ENCODE data around the gene FKBP6.
"Not testable (repeated sequence)": the region's sequence is repeated elsewhere in the genome, so short reads cannot be mapped to it uniquely, and the experiment has no call there.

The FKBP6 gene

GRCh38 chr7:73356159-73356558 lies 28.2 kb downstream of the FKBP6 start:
- DNase-seq (ENCODE audit: low read depth): no peak

DNA sequence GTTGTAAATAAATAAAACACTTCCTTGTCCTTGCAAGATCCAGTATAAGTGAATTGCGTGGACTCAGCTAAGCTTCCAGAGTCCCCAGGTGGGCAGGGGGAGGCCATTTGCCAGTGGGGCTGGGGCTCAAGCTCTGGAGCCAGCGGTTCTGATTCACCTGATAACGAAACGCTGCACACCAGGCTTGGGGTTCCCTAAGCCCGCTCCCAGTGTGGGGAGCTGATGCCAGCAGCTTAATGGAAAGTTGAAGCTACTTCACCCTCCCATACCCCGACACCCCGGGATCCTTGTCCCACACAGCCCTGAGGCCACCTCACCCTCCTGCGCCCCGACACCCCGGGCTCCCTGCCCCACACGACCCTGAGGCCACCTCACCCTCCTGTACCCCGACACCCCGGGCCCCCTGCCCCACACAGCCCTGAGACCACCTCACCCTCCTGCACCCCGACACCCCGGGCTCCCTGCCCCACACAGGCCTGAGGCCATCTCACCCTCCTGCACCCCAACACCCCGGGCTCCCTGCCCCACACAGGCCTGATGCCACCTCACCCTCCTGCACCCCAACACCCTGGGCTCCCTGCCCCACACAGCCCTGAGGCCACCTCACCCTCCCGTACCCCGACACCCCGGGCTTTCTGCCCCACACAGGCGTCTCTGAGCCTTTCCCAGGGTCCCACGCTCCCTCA lies 30.8 kb downstream of the FKBP6 start:
- DNase-seq (ENCODE audit: low read depth): no peak

- no peak for DNase-seq (ENCODE audit: low read depth)
These were observed 31.3 kb downstream of the FKBP6 start for GRCh38 chr7:73359306-73359705.

DNA sequence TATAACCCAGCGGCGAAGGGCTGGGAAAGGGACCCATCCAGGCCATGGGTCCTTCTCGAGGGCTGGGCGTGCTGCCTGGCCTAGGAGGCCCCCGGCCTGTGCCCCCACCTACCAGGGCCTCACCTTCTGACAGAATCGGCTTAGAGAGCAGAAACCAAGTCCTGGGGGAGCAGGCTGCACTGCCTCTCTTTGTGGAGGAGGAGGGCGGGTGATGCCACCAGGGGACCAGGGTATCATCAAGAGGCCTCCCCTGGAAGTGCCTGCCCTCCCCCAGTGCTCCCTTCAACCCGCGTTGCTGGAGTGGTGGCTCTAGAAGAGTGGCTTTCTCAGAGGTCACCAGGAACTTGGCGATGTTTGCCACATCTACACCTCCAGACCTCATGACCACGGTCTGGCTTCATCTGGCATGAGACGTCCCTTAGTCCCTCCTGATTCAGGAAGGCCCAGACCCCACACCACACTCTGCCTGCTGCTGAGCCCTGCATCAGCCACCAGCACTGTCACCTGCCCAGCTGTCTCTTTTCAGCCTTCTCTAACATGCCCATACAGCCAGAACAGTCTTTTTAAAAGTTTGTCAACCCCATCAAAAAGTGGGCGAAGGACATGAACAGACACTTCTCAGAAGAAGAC lies 31.9 kb downstream of the FKBP6 start:
- no peak for DNase-seq (ENCODE audit: low read depth)

DNA sequence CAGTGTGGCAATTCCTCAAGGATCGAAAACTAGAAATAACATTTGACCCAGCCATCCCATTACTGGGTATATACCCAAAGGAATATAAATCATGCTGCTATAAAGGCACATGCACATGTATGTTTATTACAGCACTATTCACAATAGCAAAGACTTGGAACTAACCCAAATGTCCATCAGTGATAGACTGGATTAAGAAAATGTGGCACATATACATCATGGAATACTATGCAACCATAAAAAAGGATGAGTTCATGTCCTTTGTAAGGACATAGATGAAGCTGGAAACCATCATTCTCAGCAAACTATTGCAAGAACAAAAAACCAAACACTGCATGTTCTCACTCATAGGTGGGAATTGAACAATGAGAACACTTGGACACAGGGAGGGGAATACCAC lies 32.6 kb downstream of the FKBP6 start:
- DNase-seq (ENCODE audit: low read depth): not testable (repeated sequence)

DNA sequence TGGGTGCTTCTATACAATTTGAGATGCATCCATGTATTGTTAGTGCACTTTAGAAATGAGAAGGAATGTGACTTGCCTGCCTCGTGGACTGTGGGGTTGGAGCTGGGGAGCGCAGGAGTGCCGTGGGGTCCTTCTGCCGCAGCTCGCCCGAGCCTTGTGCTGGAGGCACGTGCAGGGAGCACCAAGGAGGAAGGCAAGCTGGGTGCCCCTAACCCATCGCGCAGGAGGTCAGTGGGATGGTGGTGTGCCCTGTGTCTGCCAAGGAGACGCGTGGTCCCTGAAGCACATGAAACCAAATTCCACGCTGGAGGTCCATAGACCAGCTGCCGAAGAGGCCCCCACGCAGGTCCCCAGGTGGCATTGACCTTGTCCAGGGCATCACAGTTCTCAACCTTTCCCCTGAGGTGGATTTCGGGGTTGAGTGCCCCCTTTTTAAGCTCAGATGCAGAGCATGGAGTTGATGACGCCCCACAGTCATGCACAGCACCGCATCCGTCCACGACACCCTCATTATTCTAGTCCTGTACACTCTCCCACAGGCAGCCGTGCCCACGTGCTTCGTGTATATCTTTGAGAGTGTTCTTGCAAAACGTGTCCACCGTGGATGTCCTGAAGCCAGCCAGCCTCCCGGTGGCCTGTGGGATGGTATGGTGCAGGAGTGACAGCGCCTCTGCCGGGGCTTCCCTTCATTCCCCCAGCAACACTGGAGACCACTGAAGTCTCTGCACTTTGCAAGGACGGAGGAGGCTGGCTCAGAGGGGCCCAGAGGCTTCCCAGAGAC lies 35.5 kb downstream of the FKBP6 start:
- DNase-seq (ENCODE audit: low read depth): no peak

DNA sequence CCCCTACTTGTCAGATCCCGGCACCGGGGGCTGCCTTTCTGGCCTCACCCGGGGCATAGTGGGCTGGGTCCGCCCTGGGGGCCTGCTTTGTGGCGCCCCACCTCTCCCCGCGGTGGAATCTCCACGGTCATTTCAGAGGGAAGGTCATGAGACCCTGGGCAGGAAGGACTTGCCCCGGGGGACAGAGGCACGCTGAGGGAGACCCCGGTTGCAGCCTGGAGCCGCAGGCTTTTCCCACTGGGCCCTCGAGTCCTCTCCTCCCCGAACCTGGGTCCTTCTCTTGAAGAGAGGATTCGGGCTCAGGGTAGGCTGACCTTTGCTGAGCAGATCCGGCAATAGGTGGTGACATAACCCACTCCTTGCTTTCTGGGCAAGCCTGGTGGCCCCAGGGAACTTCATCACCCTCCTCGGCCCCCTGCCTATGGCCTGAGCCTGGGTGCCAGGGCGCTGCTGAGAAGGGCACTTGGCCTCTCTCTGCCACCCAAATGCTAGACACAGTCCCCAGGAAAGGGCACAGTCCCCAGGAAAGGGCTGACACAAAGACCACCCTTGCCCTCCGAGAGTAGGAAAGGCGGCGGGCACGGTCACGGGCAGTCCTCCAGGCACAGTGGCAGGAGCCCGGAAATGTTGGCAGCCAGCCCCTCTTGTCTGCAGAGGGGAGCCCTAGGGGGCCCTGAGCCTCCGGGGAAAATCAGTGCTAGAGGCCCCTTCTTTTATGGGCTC lies 36.2 kb downstream of the FKBP6 start:
- DNase-seq (ENCODE audit: low read depth): no peak

DNA sequence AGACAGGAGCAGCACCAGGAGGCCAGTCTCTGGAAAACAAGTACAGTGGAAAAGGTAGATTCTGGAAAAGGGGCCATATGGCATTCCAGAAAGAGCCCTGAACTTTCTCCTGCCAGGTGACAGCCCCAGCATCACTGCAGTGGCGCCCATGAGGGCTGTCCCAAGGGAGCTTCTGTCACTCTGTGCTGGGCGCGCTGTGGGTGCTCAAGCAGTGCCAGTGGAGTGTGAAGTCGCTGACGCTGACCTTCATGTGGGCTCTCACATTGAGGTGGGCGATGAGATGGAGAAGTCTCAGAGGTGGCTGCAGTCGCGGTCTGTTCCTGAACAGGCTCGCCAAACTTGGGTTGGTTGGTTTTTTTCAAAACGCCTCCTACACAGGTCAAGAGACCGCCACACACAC lies 38.2 kb downstream of the FKBP6 start:
- DNase-seq (ENCODE audit: low read depth): no peak

DNA sequence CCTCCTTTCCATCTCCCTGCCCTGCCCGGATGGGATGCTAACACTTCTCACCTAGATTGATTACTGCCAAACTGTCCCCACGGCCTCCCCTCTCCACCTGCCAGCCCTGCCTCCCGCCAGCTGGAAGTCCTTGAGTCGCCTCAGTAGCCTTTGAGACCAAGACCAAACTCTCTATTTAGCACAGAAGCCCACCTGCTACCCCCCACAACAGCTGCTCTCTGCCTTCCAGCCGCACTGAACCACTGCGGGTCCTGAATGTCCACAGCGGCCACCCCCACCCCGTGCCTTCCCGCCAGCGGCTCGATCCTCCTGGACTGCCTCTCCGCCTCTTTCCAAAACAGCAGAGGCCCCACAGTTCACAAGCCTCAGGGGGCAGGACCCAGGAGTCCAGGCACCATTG lies 39.0 kb downstream of the FKBP6 start:
- no peak for DNase-seq (ENCODE audit: low read depth)

DNA sequence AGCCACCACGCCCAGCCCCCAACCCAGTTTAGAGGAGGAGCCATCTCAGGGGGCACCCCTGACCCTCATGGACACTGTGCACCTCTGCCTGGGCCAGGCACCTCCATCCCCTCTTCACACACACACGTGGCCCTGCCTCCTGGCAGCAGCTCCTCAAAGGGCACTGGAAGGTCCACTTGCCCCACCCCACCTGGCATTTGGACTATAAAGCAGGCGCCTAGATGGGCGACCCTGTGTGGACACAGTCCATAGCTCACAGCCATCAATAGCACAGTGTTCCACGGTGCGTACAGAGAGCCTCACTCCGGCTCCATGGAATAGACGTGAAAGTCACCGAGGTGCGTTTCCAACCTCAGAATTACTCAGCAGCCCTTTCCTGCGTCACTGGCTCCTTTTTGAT lies 41.0 kb downstream of the FKBP6 start:
- DNase-seq (ENCODE audit: low read depth): no peak

DNA sequence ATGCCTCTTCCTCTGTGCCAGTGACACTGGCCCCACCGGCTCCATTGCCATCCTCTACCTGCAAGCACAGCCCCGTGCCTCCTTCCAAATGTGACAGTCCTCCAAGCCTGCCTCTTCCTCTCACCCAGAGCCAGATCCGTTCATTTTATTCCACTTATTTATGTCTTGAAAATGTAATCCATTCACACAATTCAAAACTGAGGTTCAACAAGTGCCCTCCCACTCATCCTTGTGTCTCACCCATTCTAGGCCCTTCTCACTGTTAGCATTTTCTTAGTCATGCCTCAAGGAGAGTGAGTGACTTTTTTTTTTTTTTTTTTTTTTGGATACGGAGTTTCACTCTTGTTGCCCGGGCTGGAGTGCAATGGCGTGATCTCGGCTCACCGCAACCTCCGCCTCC lies 41.7 kb downstream of the FKBP6 start:
- DNase-seq (ENCODE audit: low read depth): no peak

DNA sequence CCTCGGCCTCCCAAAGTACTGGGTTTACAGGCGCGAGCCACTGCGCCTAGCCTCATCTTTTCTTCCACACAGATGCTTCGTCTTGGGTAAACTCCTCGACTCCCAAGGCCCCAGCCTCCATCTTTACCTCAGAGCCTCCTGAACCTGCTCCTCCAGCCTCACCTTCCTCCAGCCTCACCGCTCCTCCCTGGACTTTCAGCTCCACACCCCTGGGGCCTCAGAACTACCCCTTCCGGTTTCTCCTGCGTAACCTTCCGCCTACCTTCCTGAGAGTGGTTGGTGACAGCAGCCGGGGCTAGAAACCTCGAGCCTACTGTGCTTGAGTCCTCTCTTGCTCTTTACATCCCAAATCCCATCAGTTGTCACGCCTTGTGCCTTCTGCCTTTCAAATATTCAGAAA lies 45.8 kb downstream of the FKBP6 start:
- no peak for DNase-seq (ENCODE audit: low read depth)

- not testable (repeated sequence) for DNase-seq (ENCODE audit: low read depth)
These were observed 48.3 kb downstream of the FKBP6 start for GRCh38 chr7:73376262-73376661.

GRCh38 chr7:73376671-73377412 lies 48.9 kb downstream of the FKBP6 start:
- DNase-seq (ENCODE audit: low read depth): no peak

DNA sequence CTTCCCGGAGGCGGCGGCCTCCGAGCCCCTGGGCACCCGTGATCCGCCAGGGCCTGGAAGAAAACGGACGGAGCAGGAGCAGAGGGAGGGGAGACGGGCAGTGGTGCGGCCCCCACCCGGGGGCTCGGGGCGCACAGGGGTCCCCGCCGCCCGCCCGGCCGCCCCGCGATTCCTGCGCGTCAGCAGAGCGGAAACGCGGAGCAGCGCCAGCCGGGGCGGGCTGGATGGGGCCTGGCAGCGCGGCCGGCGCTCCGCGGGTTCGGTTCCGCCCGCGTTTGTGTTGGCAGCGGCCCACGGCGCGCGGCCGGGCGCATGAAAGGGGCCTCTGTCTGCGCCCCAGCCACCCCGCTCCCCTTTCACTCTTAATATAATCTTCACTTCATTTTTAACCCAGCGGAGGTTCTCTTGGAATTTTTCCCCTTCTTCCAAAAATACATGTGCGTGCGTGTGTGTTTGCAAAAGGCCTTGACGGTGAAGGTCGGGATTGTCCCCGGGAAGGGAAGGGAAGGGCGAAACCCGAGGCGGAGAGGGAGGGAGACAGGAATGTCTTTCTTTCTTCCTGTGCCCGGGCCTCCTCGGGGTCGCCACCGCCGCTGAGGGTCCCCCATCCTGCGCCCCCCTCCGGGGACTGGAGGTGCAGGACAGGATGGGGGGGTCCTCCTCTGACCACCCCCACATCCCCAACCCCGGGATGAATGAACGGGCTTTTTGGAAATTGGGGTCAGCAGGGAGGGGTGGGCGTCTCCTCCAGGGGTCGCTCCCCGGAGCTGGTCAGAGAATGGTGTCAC lies 49.6 kb downstream of the FKBP6 start:
- not testable (repeated sequence) for DNase-seq (ENCODE audit: low read depth)

DNA sequence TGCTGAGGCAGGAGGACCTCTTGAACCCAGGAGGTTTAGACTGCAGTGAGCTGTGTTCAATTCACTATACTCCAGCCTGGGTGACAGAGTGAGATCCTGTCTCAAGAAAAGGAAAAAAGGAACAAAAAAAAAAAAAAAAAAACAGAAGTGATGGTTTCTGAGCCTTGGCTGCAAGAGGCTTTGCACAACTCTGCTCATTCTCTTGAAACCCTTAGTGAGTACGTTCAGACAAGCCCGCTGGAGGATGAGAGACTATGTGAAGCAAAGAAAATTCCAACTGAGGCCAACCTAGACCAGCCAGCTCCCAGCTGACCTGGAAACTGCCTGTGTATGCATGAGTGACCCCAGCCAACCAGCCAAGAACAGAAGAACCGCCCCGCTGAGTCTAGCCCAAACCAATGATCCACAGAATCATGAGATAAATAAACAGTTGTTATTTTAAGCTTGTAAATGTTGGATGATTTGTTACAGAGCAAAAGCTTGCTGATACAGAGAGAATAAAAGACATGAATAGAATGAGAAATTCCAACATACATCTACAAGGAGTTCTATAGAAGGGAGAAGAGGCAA lies 55.1 kb downstream of the FKBP6 start:
- DNase-seq (ENCODE audit: low read depth): no peak

GRCh38 chr7:73387221-73387828 lies 59.4 kb downstream of the FKBP6 start:
- no peak for DNase-seq (ENCODE audit: low read depth)

- no peak for DNase-seq (ENCODE audit: low read depth)
These were observed 60.0 kb downstream of the FKBP6 start for GRCh38 chr7:73387908-73388414.

DNA sequence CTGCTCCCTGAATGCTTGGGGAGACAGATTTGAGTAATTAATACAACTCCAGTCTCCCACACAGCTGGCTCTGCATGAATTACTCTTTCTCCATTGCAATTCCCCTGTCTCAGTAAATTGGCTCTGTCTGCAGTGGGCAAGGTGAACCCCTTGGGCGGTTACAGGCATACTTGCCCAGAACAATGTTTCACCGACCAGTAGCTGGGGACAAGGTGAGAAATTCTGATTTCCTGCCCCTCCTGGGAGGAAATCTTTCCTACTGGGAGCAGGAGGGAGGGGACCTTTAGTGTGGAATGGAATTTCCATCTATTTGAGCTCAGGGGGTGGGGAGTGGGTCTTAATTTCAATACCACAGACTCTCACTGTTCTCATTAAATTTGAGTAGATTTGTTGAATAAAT lies 63.4 kb downstream of the FKBP6 start:
- DNase-seq (ENCODE audit: low read depth): no peak

- DNase-seq (ENCODE audit: low read depth): no peak
These were observed 66.5 kb downstream of the FKBP6 start for GRCh38 chr7:73394422-73394821.

Data from fibroblast of the conjunctiva (primary cell).